ENCODE data around the gene CPN1.
"Not testable (repeated sequence)": the region's sequence is repeated elsewhere in the genome, so short reads cannot be mapped to it uniquely, and the experiment has no call there.

The CPN1 gene

DNA sequence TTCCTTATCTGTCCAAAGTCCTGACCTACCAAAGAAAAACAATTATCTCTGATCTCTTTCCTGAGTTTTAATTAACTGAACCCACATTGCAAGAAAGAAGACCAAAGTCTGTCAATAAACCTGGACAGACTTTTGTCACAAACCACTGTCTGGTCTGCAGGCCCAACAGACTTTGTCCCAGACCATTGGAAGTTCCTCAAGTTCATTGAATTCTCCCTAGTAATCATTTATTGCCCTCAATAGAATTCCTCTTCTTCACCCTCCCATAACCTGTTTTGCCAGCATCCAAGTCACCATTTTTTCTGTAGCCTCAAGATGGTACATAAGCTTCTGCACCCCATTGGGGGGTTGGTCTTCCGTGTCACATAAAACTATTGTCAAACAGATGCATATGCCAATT, 68.0 kb downstream of the CPN1 start:
- no peak overlapping the region for H3K4me3 ChIP-seq (ENCODE audit: low read depth, low read length)
- DNase-seq (ENCODE audit: low read depth) = no peak

DNA sequence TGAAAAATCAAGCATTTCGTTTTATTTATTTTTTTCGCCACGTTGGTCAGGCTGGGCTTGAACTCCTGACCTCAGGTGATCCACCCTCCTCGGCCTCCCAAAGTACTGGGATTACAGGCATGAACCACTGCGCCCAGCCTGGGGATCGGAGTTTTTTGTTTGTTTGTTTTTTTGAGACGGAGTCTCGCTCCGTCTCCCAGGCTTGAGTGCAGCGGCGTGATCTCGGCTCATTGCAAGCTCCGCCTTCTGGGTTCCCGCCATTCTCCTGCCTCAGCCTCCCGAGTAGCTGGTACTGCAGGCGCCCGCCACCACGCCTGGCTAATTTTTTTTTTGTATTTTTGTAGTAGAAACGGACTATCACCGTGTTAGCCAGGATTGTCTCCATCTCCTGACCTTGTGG, 69.8 kb downstream of the CPN1 start:
- not testable (repeated sequence) for H3K4me3 ChIP-seq (ENCODE audit: low read depth, low read length); DNase-seq (ENCODE audit: low read depth)

More for the DNA sequence above, 68.0 kb downstream of the CPN1 start:
- no peak for TF ChIP-seq POLR2A (IDR thresholded peaks at IDR 0.05; ENCODE audit: extremely low read depth, insufficient read length)
- TF ChIP-seq, protein P1, sequence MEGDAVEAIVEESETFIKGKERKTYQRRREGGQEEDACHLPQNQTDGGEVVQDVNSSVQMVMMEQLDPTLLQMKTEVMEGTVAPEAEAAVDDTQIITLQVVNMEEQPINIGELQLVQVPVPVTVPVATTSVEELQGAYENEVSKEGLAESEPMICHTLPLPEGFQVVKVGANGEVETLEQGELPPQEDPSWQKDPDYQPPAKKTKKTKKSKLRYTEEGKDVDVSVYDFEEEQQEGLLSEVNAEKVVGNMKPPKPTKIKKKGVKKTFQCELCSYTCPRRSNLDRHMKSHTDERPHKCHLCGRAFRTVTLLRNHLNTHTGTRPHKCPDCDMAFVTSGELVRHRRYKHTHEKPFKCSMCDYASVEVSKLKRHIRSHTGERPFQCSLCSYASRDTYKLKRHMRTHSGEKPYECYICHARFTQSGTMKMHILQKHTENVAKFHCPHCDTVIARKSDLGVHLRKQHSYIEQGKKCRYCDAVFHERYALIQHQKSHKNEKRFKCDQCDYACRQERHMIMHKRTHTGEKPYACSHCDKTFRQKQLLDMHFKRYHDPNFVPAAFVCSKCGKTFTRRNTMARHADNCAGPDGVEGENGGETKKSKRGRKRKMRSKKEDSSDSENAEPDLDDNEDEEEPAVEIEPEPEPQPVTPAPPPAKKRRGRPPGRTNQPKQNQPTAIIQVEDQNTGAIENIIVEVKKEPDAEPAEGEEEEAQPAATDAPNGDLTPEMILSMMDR (IDR thresholded peaks at IDR 0.05; ENCODE audit: low read depth, low read length) = no peak
- TF ChIP-seq MYC (IDR thresholded peaks at IDR 0.05; ENCODE audit: low read depth, low read length) = no peak
- TF ChIP-seq, protein P2, sequence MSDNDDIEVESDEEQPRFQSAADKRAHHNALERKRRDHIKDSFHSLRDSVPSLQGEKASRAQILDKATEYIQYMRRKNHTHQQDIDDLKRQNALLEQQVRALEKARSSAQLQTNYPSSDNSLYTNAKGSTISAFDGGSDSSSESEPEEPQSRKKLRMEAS (IDR thresholded peaks at IDR 0.05; ENCODE audit: low read depth, low read length) = no peak

DNA sequence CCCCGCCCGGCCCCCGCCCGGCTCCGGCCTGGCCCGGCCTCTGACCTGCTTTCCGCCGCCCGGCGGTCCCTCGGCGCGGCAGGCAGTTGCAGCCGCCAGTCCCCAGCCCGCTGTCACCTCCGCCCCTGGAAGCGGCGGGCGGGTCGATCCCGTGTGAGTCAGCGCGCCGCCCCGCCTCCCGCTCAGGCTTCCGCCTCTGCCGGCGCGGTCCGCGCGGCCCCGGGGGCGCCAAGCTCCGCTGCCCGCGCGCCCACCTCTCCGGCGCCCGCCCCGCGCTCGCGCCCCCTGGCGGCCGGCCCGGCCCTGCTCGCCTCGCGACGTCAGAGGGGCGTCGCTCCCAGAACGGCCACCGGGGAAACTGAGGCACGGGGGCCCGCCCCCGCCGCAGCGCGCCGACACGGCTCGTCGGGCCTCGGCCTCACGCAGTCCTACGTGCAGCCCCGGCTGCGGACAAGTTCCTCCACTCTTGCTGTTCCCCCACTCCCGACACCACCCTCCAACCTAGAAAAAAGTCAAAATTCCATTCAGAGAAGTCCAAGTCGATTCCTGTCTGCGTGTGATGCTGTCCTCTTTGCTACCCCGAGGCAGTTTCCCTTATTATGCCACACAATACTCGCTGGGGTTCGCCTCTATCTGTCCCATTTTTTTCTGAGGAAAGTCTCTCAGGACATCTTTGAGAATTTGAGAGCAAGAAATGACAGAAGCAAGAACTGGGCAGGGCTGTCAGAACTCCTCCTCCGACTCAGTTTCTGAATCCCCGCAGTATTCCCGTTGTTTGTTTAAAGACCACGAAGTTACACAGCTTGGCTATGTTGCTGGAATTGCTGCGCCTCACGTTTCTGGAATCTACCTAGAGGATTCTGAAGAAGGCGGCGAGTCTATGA, 71.6 kb downstream of the CPN1 start, which contains the start of gene DNMBP:
Gene DNMBP, minus strand, starts transcription at position 155 of the 884 bp plus-strand sequence. CDS start 37,823 bp downstream, outside the sequence.
- TF ChIP-seq MYC (IDR thresholded peaks at IDR 0.05; ENCODE audit: low read depth, low read length) (no peak), POLR2A (IDR thresholded peaks at IDR 0.05; ENCODE audit: extremely low read depth, insufficient read length) (peak; percentile 50)
- TF ChIP-seq, protein P1 (IDR thresholded peaks at IDR 0.05; ENCODE audit: low read depth, low read length) = peak; percentile 13
- TF ChIP-seq, protein P2 (IDR thresholded peaks at IDR 0.05; ENCODE audit: low read depth, low read length) = peak; percentile 16; the same call in 1 of the 2 replicates
- peak; percentile 91 for DNase-seq (ENCODE audit: low read depth)
- peak within 1 kb of the TSS; percentile 84 for H3K4me3 ChIP-seq (ENCODE audit: low read depth, low read length)

DNA sequence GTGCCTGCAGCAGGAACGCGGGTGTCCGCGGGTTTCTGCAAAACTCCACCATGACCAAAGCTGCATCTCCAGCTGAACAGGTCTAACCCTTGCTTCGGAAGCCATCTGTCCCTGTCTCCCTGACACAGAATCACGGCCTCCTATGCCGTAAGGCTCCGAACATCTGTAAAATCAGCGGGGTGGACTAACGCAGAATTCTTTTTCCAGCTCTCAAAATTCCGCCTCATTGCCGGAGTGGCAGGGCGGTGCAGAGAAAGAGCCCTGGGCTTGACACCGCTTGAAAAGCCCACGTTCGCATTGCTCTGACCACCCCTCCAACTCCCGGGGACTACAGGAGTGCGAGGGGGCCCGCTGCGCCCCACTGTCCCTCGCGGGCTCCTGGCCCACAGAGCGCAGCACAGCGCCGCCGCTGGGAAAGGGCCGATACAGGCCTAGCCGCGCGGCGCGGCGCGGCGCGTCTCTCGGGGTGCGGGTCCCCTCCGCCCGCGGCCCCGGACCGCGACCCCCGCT, 72.3 kb downstream of the CPN1 start:
- DNase-seq (ENCODE audit: low read depth) = no peak
- peak overlapping the region; percentile 84 for H3K4me3 ChIP-seq (ENCODE audit: low read depth, low read length)
- TF ChIP-seq POLR2A (IDR thresholded peaks at IDR 0.05; ENCODE audit: extremely low read depth, insufficient read length) (no peak), MYC (IDR thresholded peaks at IDR 0.05; ENCODE audit: low read depth, low read length) (no peak)
- TF ChIP-seq, protein P1 (IDR thresholded peaks at IDR 0.05; ENCODE audit: low read depth, low read length) = peak; percentile 38
- TF ChIP-seq, protein P2 (IDR thresholded peaks at IDR 0.05; ENCODE audit: low read depth, low read length) = no peak

DNA sequence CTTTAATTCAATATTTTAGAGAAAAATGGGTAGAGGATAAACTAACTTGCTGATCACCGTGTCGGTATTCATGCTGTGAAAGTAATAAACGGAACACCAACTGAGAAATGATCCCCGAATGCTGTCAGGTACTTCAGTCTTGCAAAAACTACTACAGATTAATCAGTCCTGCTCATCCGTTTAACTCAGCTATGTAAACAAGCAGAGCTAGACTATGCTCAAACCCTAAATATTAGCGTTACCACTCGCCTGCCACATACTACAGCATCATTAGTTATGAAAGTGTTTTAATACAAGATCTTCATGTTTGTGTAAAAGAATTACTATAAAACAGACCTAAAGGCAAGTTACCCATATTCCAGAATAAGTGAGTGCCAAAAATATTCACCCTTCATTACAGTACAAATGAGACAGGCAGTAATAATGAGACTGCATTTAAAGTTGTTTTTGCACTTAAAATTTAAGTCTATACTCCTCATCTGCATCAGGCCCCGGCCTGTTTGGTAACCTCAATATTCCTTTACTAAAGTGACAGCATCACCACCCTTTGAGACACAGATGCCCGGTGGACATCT, 72.9 kb downstream of the CPN1 start:
- no peak for DNase-seq (ENCODE audit: low read depth)
- TF ChIP-seq POLR2A (IDR thresholded peaks at IDR 0.05; ENCODE audit: extremely low read depth, insufficient read length) = no peak
- TF ChIP-seq, protein P1 (IDR thresholded peaks at IDR 0.05; ENCODE audit: low read depth, low read length) = no peak
- TF ChIP-seq, protein P2 (IDR thresholded peaks at IDR 0.05; ENCODE audit: low read depth, low read length) = no peak
- no peak for TF ChIP-seq MYC (IDR thresholded peaks at IDR 0.05; ENCODE audit: low read depth, low read length)
- H3K4me3 ChIP-seq (ENCODE audit: low read depth, low read length) = peak overlapping the region; percentile 84

DNA sequence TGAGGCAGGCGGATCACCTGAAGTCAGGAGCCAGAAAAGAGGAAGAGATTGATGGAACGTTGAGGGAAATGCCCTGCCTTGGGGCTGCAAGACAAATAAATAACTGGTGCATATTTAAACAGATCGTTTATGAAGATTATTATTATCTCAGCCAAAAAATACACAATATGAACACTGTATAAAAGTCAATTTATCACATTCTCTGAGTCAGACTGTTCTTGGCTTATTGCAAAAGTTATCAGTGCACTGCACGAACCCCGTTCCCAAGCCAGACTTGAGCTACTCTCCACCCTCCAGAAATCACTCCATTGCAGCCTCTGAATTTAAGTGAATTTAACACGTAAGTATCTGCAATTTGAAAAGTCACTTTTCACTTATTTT, 73.5 kb downstream of the CPN1 start:
- H3K4me3 ChIP-seq (ENCODE audit: low read depth, low read length) = no peak overlapping the region
- no peak for DNase-seq (ENCODE audit: low read depth)
- TF ChIP-seq MYC (IDR thresholded peaks at IDR 0.05; ENCODE audit: low read depth, low read length) (no peak), POLR2A (IDR thresholded peaks at IDR 0.05; ENCODE audit: extremely low read depth, insufficient read length) (no peak)
- TF ChIP-seq, protein P1 (IDR thresholded peaks at IDR 0.05; ENCODE audit: low read depth, low read length) = no peak
- TF ChIP-seq, protein P2 (IDR thresholded peaks at IDR 0.05; ENCODE audit: low read depth, low read length) = no peak

All from NB4 (cell line).